GM13977 (cell line): ENCODE results near the gene ADGB.

Experiments
- DNase-seq: peaks from one replicate; pipeline ENCODE4 v3.0.0; 2012; ENCODE audit warnings: low spot score
- CTCF ChIP-seq: IDR thresholded peaks from 2 replicates; pipeline ENCODE4 v1.5.1; 2012; ENCODE audit warnings: mild to moderate bottlenecking, control low read depth; ENCODE audit not compliant: insufficient read depth; ENCODE audit errors: extremely low read depth, missing control alignments
- in situ Hi-C: fragments of 300-500 bp; cut with MboI; formaldehyde crosslinking; loops from one replicate; pipeline ENCODE4 v1.12.0; 2022; ENCODE audit warnings: low sequenced_read_pairs, low pct_unique_long_range_greater_than_20kb, mixed read lengths, inconsistent platforms; ENCODE audit not compliant: unreplicated experiment

Gene ADGB

DNA sequence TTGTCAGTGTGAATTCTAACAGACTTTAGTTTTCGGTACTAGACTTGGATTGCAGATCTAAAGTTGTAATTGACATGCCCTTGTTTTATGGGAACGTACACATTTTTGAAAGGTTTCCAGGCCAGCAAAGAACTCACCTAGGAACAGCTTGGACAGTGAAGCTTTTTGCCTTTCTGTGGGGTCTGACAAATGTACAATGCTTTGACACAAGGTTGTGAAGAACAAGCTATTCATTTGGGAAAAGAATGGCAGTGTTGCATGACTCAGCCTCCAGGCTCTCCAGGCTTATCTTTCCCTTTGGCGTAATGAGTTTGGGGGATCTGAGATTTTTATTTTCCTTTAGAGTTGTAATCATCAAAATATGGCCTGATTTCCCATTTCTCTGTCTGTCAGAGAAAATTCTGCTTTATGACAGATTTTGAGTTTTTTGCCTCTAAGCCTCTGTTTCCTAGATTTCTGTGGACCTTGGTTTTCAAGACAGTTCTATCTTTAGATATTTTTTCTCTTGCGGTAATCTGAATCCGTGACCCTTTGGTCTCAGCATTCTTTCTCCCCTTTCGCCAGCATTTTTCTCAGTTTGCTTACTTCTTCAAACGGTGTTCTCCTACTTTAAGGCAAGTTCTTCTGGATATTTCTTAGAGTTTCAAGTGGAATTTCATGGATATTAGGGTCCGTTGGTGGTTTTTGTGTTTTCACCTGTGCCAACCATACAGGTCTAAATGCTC is 221.0 kb downstream of the ADGB start:
- no peak for TF ChIP-seq CTCF
- no peak for DNase-seq
- in situ Hi-C loops, result no loop called here

GRCh38 chr6:146827216-146827928 is 228.6 kb downstream of the ADGB start:
- no peak for TF ChIP-seq CTCF
- in situ Hi-C loops, result no loop called here
- DNase-seq, result no peak

- in situ Hi-C loops, result no loop called here
- TF ChIP-seq CTCF, result no peak
- DNase-seq, result no peak
Measured at GRCh38 chr6:146829792-146830565, 231.2 kb downstream of the ADGB start.

- TF ChIP-seq CTCF, result no peak
- DNase-seq, result no peak
- in situ Hi-C loops, result no loop called here
Measured at GRCh38 chr6:146833157-146833556, 234.4 kb downstream of the ADGB start.

DNA sequence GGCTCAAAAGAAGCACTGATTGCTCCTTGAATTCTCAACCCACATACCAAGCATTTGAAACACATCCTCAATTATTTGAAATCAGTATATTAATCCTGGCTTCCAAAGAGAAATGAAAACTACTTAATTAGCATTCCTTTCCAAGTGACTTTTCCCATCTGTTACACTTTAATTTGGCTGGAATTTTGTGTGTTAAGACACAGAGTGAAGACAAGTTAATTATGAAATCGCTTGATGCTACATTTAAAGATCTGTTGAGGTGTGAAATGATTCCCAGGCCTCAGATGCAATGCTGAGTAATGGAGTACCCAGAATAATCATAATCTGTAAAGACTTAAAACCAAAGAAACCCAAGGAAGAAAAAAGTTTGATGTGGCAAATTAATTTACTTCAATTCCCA is 241.4 kb downstream of the ADGB start:
- DNase-seq, result no peak
- no peak for TF ChIP-seq CTCF
- in situ Hi-C loops, result no loop called here

GRCh38 chr6:146840641-146841040 is 241.9 kb downstream of the ADGB start:
- no peak for DNase-seq
- in situ Hi-C loops, result no loop called here
- TF ChIP-seq CTCF, result no peak
